Esophagus squamous epithelium (tissue), 5 donors: Measurements from ENCODE around the gene SPACA6. TPM values are rescaled to one million over a fixed set of nuclear protein-coding genes. Genes with fewer than 3 reads are reported as not detected.
A peak's percentile ranks its signal among the peaks of the same experiment; 100 is the strongest.
"Not testable (repeated sequence)": the region's sequence is repeated elsewhere in the genome, so short reads cannot be mapped to it uniquely, and the experiment has no call there.

Source experiments
- DNase-seq: peaks from one replicate; lab custom pipeline; 2025; lab: John Stamatoyannopoulos, UW
- H3K27ac ChIP-seq, 4 donors: fragments of 200-600 bp; sonication (generic); one replicate each; pipeline ENCODE4 v1.5.1; 2016 to 2019; ENCODE audit warnings: mild to moderate bottlenecking in 1 of 4
- H3K27me3 ChIP-seq, 4 donors: fragments of 200-600 bp; sonication (generic); 1 replicate in 3 of 4; 2 replicates in 1 of 4; pipeline versions ENCODE4 v1.5.1 to v1.6.0; 2017 to 2021; ENCODE audit warnings: antibody characterized with exemption in 1 of 4
- H3K36me3 ChIP-seq, 3 donors: fragments of 200-600 bp; sonication (generic); one replicate each; pipeline ENCODE4 v1.5.1; 2016 to 2019
- H3K4me1 ChIP-seq, 3 donors: fragments of 200-600 bp; sonication (generic); one replicate each; pipeline ENCODE4 v1.5.1; 2017 to 2019
- H3K4me3 ChIP-seq, 4 donors: fragments of 200-600 bp; sonication (generic); 1 replicate in 3 of 4; 2 replicates in 1 of 4; pipeline ENCODE4 v1.5.1; 2016 to 2019; ENCODE audit warnings: mild to moderate bottlenecking in 2 of 4, moderate library complexity in 1 of 4
- H3K9me3 ChIP-seq, 3 donors: fragments of 200-600 bp; sonication (generic); one replicate each; pipeline ENCODE4 v1.5.1; 2016 to 2019
- POLR2A ChIP-seq, 4 donors: fragments of 450-650 bp; IDR thresholded peaks; one replicate each; pipeline ENCODE4 v1.6.1; 2017; ENCODE audit warnings: antibody characterized with exemption in 4 of 4, mild to moderate bottlenecking in 4 of 4, moderate library complexity in 3 of 4
- WGBS, 2 donors: methylation state at CpG; one replicate each; pipeline ENCODE4 v1.1.5; 2018; 5-methylcytosine and 5-hydroxymethylcytosine counted together
- intact Hi-C: fragments of 100-400 bp; cut with DNase I; formaldehyde crosslinking; loops from one replicate; pipeline ENCODE4 v1.15.0; 2022
- total RNA-seq, 4 donors: library from RNA; depleted of rRNA; stranded (reverse); fragments of >200 nt; gene quantifications; one replicate each; pipeline ENCODE4 v1.1.0, GENCODE V29; 2016
- TF ChIP-seq, protein P1 (sequence below), 6 experiments: fragments of 450-650 bp in 4 of 6; fragments of 200-600 bp in 2 of 6; sonication (generic) in 2 of 6; IDR thresholded peaks; one replicate each; pipeline ENCODE4 v1.5.1; 2016 to 2019; ENCODE audit warnings: antibody characterized with exemption in 6 of 6, mild to moderate bottlenecking in 4 of 6, moderate library complexity in 4 of 6
- donor health status: DM: yes; HTN: yes; CAD: no.

Gene SPACA6
- total RNA-seq, 4 donors from 2014 or later: 2.8 to 7.9 (median 4.8) TPM

DNA sequence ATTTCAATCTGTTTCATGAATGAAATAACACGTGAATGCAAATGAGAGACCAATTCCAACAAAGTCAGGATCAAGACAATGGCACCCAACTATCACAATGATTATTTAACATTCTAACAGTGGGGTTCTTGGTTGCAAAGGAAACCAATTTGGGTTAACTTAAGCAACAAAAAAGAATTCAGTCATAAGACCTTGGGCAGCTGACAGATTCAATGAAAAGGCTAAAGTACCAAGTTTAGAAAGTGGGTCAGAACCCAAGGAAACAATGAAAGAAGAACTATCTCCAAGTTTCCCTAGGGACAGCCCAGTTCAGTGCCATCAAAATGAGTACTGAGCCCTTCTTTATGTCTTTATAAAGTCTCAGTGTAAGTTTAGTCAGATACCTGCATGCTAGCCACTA, 29.0 kb upstream of the SPACA6 start:
- 23 to 29% methylated on average over 1 of the region's 1 CpG for WGBS, 2 donors
- no peaks in the 10 kb centered on the region for H3K4me1 ChIP-seq
- no peak overlapping the region for H3K4me3 ChIP-seq

DNA sequence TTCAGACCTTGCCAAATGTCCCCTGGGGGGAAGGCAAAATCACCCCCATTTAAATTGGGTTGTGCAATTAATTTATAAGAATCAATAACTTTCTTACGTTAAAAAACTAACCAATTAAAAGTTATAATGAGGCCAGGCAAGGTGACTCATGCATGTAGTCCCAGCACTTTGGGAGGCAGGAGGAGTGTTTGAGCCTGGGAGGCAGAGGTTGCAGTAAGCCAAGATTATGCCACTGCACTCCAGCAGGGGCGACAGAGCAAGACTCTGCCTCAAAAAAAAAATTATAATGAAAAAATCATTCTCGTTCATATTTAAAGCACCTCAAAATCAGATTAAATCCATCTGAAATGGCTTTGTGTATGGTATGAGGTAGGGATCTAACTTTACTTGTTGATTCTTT, 28.1 kb upstream of the SPACA6 start:
- Histone ChIP-seq H3K27me3 (peaks cover 0 to 45% (median 0%) of the 10 kb centered on the region in 4 donors), H3K36me3 (no peaks in the 10 kb centered on the region), H3K4me1 (no peaks in the 10 kb centered on the region), H3K9me3 (no peaks in the 10 kb centered on the region), H3K27ac (no peak overlapping the region), H3K4me3 (no peak overlapping the region)
- WGBS, 2 donors: 43 to 45% methylated on average over 3 of the region's 3 CpGs
- no peak for DNase-seq
- intact Hi-C loops: no loop called here
- TF ChIP-seq, protein P1, sequence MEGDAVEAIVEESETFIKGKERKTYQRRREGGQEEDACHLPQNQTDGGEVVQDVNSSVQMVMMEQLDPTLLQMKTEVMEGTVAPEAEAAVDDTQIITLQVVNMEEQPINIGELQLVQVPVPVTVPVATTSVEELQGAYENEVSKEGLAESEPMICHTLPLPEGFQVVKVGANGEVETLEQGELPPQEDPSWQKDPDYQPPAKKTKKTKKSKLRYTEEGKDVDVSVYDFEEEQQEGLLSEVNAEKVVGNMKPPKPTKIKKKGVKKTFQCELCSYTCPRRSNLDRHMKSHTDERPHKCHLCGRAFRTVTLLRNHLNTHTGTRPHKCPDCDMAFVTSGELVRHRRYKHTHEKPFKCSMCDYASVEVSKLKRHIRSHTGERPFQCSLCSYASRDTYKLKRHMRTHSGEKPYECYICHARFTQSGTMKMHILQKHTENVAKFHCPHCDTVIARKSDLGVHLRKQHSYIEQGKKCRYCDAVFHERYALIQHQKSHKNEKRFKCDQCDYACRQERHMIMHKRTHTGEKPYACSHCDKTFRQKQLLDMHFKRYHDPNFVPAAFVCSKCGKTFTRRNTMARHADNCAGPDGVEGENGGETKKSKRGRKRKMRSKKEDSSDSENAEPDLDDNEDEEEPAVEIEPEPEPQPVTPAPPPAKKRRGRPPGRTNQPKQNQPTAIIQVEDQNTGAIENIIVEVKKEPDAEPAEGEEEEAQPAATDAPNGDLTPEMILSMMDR (IDR thresholded peaks at IDR 0.05): no peak
- TF ChIP-seq POLR2A (IDR thresholded peaks at IDR 0.05): no peak

More for the DNA sequence above, 29.0 kb upstream of the SPACA6 start:
- Histone ChIP-seq H3K9me3 (no peaks in the 10 kb centered on the region), H3K27ac (no peak overlapping the region), H3K27me3 (peaks cover 0 to 45% (median 0%) of the 10 kb centered on the region in 4 donors), H3K36me3 (no peaks in the 10 kb centered on the region)
- intact Hi-C loops: no loop called here
- no peak for DNase-seq
- no peak for TF ChIP-seq POLR2A (IDR thresholded peaks at IDR 0.05)
- TF ChIP-seq, protein P1 (IDR thresholded peaks at IDR 0.05): no peak

DNA sequence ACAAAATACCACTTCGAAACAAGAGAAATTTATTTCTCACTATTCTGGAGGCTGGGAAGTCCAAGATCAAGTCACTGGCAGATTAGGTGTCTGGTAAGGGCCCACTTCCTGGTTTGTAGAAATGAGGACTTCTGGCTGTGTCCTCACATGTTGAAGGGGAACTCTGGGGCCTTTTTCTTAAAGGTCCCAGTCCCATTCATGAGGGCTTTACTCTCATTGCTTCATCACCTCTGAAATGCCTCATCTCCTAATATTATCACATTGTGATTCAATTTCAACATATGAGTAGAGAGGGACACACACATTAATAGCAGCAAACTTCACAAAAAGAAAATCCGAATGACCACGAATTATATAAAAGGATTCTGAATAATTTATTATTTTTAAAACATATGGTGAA, 24.9 kb upstream of the SPACA6 start:
- DNase-seq: no peak
- Histone ChIP-seq H3K4me3 (no peak overlapping the region), H3K27ac (no peak overlapping the region), H3K27me3 (peaks cover 0 to 30% (median 0%) of the 10 kb centered on the region in 4 donors), H3K9me3 (no peaks in the 10 kb centered on the region), H3K4me1 (no peaks in the 10 kb centered on the region), H3K36me3 (no peaks in the 10 kb centered on the region)
- TF ChIP-seq, protein P1 (IDR thresholded peaks at IDR 0.05): no peak
- no peak for TF ChIP-seq POLR2A (IDR thresholded peaks at IDR 0.05)
- WGBS, 2 donors: 42 to 61% methylated on average over 3 of the region's 3 CpGs
- intact Hi-C loops: no loop called here

DNA sequence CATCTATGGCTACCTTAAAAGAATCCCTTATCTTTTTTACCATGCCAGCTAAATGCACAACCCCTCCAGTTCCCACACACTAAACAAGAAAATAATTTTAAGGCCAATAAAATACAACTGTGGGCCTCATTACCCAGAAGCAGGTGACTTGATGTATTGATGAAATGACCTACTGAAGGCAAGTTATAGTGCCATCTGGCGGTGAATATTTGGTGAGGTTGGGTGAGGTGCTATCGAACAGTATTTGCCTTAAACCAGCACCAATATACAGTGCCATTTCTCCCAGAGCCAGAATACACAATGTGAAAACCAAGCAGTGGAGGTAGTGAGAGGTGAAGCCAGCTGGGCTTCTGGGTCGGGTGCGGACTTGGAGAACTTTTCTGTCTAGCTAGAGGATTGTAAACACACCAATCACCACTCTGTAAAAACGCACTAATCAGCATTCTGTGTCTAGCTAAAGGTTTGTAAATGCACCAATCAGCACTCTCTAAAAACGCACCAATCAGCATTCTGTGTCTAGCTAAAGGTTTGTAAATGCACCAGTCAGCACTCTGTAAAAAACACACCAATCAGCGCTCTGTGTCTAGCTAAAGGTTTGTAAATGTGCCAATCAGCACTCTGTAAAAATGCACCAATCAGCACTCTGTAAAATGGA, 17.1 kb upstream of the SPACA6 start:
- intact Hi-C loops, H3K27ac ChIP-seq, DNase-seq, H3K4me1 ChIP-seq, H3K9me3 ChIP-seq, H3K4me3 ChIP-seq, H3K36me3 ChIP-seq: not testable (repeated sequence)
- TF ChIP-seq, protein P1 (IDR thresholded peaks at IDR 0.05): peak in 4 of 6 experiments; percentile 8 to 41 (median 24)
- H3K27me3 ChIP-seq: peaks cover 0 to 15% (median 0%) of the 10 kb centered on the region in 4 donors
- 63 to 65% methylated on average over 7 of the region's 7 CpGs for WGBS, 2 donors

DNA sequence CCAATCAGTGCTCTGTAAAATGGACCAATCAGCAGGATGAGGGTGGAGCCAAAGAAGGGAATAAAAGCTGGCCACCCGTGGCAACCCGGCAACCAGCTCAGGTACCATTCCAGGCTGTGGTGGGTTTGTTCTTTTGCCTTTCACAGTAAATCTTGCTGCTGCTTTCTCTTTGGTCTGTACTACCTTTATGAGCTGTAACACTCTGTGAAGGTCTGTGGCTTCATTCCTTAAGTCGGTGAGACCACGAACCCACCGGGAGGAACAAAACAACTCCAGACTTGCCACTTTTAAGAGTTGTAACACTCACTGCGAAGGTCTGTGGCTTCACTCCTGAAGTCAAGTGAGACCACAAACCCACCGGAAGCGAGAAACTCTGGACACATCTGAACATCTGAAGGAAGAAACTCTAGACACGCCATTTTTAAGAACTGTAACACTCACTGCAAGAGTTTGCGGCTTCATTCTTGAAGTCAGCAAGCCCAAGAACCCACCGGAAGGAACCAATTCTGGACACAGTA, 16.5 kb upstream of the SPACA6 start:
- no peak for DNase-seq
- H3K9me3 ChIP-seq: no peaks in the 10 kb centered on the region
- intact Hi-C loops: no loop called here
- TF ChIP-seq, protein P1 (IDR thresholded peaks at IDR 0.05): no peak
- no peak for TF ChIP-seq POLR2A (IDR thresholded peaks at IDR 0.05)
- H3K4me1 ChIP-seq: no peaks in the 10 kb centered on the region
- no peak overlapping the region for H3K27ac ChIP-seq
- 59 to 65% methylated on average over 7 to 10 of the region's 11 CpGs for WGBS, 2 donors
- H3K4me3 ChIP-seq: no peak overlapping the region
- H3K36me3 ChIP-seq: no peaks in the 10 kb centered on the region
- H3K27me3 ChIP-seq: peaks cover 0 to 15% (median 0%) of the 10 kb centered on the region in 4 donors
